Endothelial cell of umbilical vein (primary cell): ENCODE data around the gene LIG4. TPM values are rescaled to one million over a fixed set of nuclear protein-coding genes. Genes with fewer than 3 reads are reported as not detected.

Source experiments
- BruUV-seq: library from RNA; stranded (reverse); fragments of 400-500 nt; replicated peaks from 2 replicates; lab custom pipeline; 2021; lab: Mats Ljungman, UMichigan
- CTCF ChIA-PET: fragments of 300-600, 350-600 bp; sonication (Branson Sonifier 250); formaldehyde crosslinking; loops from one replicate; lab custom pipeline; 2021; ENCODE audit warnings: antibody characterized with exemption, inconsistent platforms; lab: Charles Lee
- POLR2A ChIA-PET: fragments of 300-600, 350-600 bp; sonication (Branson Sonifier 250); formaldehyde crosslinking; loops from one replicate; lab custom pipeline; 2021; ENCODE audit warnings: antibody characterized with exemption, inconsistent platforms; lab: Charles Lee
- DNase-seq: peaks from one replicate; pipeline ENCODE4 v3.0.0-alpha.2; 2011; ENCODE audit warnings: low read depth, low spot score
- FAIRE-seq: peaks from 2 replicates; lab custom pipeline; 2011; peaks lifted over from hg19 to GRCh38; lab: Jason Lieb, UNC
- H2AFZ ChIP-seq: 2 replicates; pipeline ENCODE4 v1.6.0; 2012; ENCODE audit warnings: low read depth, low read length, control low read depth, inconsistent platforms
- H3K27ac ChIP-seq: 2 replicates; pipeline ENCODE4 v1.5.1; 2011; ENCODE audit warnings: low read depth, mild to moderate bottlenecking, control low read depth, low read length, moderate library complexity; ENCODE audit not compliant: insufficient read depth
- H3K27me3 ChIP-seq, 2 experiments: 2 replicates each; pipeline versions ENCODE4 v1.6.0 to v1.6.1; 2011; ENCODE audit warnings: low read length in 2 of 2, mixed read lengths in 1 of 2; ENCODE audit not compliant: control insufficient read depth in 2 of 2, insufficient read depth in 2 of 2
- H3K36me3 ChIP-seq, 2 experiments: 2 replicates in 1 of 2; 3 replicates in 1 of 2; pipeline ENCODE4 v1.5.1; 2011; ENCODE audit warnings: low read length in 2 of 2, mild to moderate bottlenecking in 1 of 2, moderate library complexity in 1 of 2; ENCODE audit not compliant: control insufficient read depth in 2 of 2, insufficient read depth in 2 of 2; ENCODE audit errors: extremely low read depth in 1 of 2
- H3K4me1 ChIP-seq: 3 replicates; pipeline ENCODE4 v1.5.1; 2011; ENCODE audit warnings: mild to moderate bottlenecking, low read length; ENCODE audit not compliant: control insufficient read depth, insufficient read depth; ENCODE audit errors: extremely low read depth
- H3K4me2 ChIP-seq: 2 replicates; pipeline ENCODE4 v1.6.1; 2011; ENCODE audit warnings: low read length, control low read depth, mixed read lengths; ENCODE audit not compliant: insufficient read depth
- H3K4me3 ChIP-seq, 3 experiments: fragments of 200-600 bp in 1 of 3; sonication (generic), shearing (Covaris generic) in 1 of 3; replicated peaks in 1 of 3; 2 replicates each; pipeline ENCODE4 v1.5.1; 2011 to 2016; ENCODE audit warnings: control low read depth in 3 of 3, low read length in 3 of 3, mild to moderate bottlenecking in 2 of 3, inconsistent platforms in 1 of 3, low read depth in 1 of 3, moderate library complexity in 1 of 3; ENCODE audit not compliant: insufficient read depth in 1 of 3
- H3K79me2 ChIP-seq: 2 replicates; pipeline ENCODE4 v1.6.0; 2012; ENCODE audit warnings: low read length, inconsistent platforms; ENCODE audit not compliant: control insufficient read depth, insufficient read depth
- H3K9ac ChIP-seq: replicated peaks from 2 replicates; pipeline ENCODE3; 2011; ENCODE audit warnings: low read length, control low read depth; ENCODE audit not compliant: insufficient read depth; ENCODE audit errors: extremely low read depth
- H3K9me1 ChIP-seq: replicated peaks from 3 replicates; pipeline ENCODE4 v1.6.0; 2011; ENCODE audit warnings: mild to moderate bottlenecking, low read length; ENCODE audit not compliant: control insufficient read depth, insufficient read depth; ENCODE audit errors: extremely low read depth
- H3K9me3 ChIP-seq: replicated peaks from 2 replicates; pipeline ENCODE4 v1.5.1; 2012; ENCODE audit warnings: low read length, inconsistent platforms; ENCODE audit not compliant: control insufficient read depth, insufficient read depth
- H4K20me1 ChIP-seq: replicated peaks from 2 replicates; pipeline ENCODE3; 2011; ENCODE audit warnings: mild to moderate bottlenecking, low read length; ENCODE audit not compliant: control insufficient read depth, insufficient read depth; ENCODE audit errors: extremely low read depth
- CTCF ChIP-seq, 2 donors: IDR thresholded peaks; 1 replicate in 1 of 2; 2 replicates in 1 of 2; pipeline ENCODE4 v1.5.1; 2011; ENCODE audit warnings: low read length in 2 of 2, mild to moderate bottlenecking in 2 of 2, moderate library complexity in 2 of 2, control low read depth in 1 of 2, inconsistent platforms in 1 of 2, low read depth in 1 of 2; ENCODE audit not compliant: insufficient read depth in 1 of 2; ENCODE audit errors: extremely low read depth in 1 of 2
- EZH2 ChIP-seq: IDR thresholded peaks from 2 replicates; pipeline ENCODE4 v1.6.1; 2012; ENCODE audit warnings: borderline replicate concordance, low read depth, mild to moderate bottlenecking, moderate library complexity, low read length, inconsistent platforms; ENCODE audit not compliant: severe bottlenecking
- FOS ChIP-seq: IDR thresholded peaks from 2 replicates; pipeline ENCODE4 v1.6.1; 2011; ENCODE audit warnings: mild to moderate bottlenecking, low read length, moderate library complexity, borderline replicate concordance; ENCODE audit not compliant: insufficient read depth
- GATA2 ChIP-seq: IDR thresholded peaks from 2 replicates; pipeline ENCODE4 v1.7.0; 2011; ENCODE audit warnings: low read depth, mild to moderate bottlenecking, moderate library complexity, mixed read lengths, low read length; ENCODE audit not compliant: insufficient read length, insufficient read depth
- JUN ChIP-seq: IDR thresholded peaks from 2 replicates; pipeline ENCODE4 v1.6.1; 2011; ENCODE audit warnings: borderline replicate concordance, low read depth; ENCODE audit not compliant: insufficient read length, insufficient read depth
- MAX ChIP-seq: IDR thresholded peaks from 2 replicates; pipeline ENCODE4 v1.6.1; 2011; ENCODE audit not compliant: insufficient read depth, insufficient read length
- MYC ChIP-seq: IDR thresholded peaks from one replicate; pipeline ENCODE4 v1.6.1; 2011; ENCODE audit warnings: mild to moderate bottlenecking, low read depth, low read length
- POLR2A ChIP-seq: IDR thresholded peaks from 2 replicates; pipeline ENCODE4 v1.6.1; 2012; ENCODE audit warnings: low read depth, mild to moderate bottlenecking, control low read depth, low read length
- POLR2AphosphoS5 ChIP-seq: IDR thresholded peaks from 2 replicates; pipeline ENCODE4 v1.6.1; 2012; ENCODE audit warnings: low read depth, mild to moderate bottlenecking, control low read depth, low read length, moderate library complexity; ENCODE audit not compliant: insufficient read depth
- dilution Hi-C: fragments of 300-500 bp; cut with MboI; formaldehyde crosslinking; loops from one replicate; pipeline ENCODE4 v1.15.0; 2019; ENCODE audit warnings: low sequenced_read_pairs; ENCODE audit not compliant: extremely low pct_ligation_motif_present
- intact Hi-C: fragments of 100-400 bp; cut with micrococcal nuclease; formaldehyde crosslinking; loops from one replicate; pipeline ENCODE4 v1.10.0; 2022
- polyA plus RNA-seq, 4 experiments: library from polyadenylated mRNA; depleted of rRNA in 3 of 4; stranded (reverse) in 3 of 4; unstranded in 1 of 4; fragments of >200 nt; gene quantifications; 2 replicates each; pipeline versions ENCODE4 v1.2.1 to v1.2.3, GENCODE V29; 2011 to 2012; ENCODE audit warnings: missing spikeins in 1 of 4
- total RNA-seq: library from RNA; stranded (reverse); gene quantifications from 2 replicates; pipeline ENCODE4 v1.2.3, GENCODE V29; 2021

Gene LIG4
- total and polyA plus RNA-seq, 2 donors (not counting 3 experiments of a cell fraction or from before 2014, with no cell fraction given): 3.0 to 9.2 TPM

GRCh38 chr13:108190897-108191296, 24.4 kb downstream of the LIG4 start:
- intact Hi-C loops: no loop called here
- Histone ChIP-seq H3K27me3 (no peaks in the 10 kb centered on the region), H3K79me2 (no peaks in the 10 kb centered on the region), H3K4me1 (no peaks in the 10 kb centered on the region), H3K27ac (no peak overlapping the region), H3K4me3 (no peak overlapping the region), H3K36me3 (no peaks in the 10 kb centered on the region), H3K9me1 (no peaks in the 10 kb centered on the region), H2AFZ (no peak overlapping the region), H3K4me2 (no peak overlapping the region), H3K9me3 (no peaks in the 10 kb centered on the region), H3K9ac (no peak overlapping the region), H4K20me1 (no peaks in the 10 kb centered on the region)
- dilution Hi-C loops: no loop called here
- TF ChIP-seq EZH2: no peak
- no peak for TF ChIP-seq MAX
- no peak for TF ChIP-seq POLR2AphosphoS5
- TF ChIP-seq POLR2A: no peak
- TF ChIP-seq FOS: no peak
- no peak for TF ChIP-seq CTCF (IDR thresholded peaks at IDR 0.05; ENCODE audit: extremely low read depth in 1 of 2, insufficient read depth in 1 of 2, low read depth in 1 of 2, low read length in 2 of 2)
- TF ChIP-seq GATA2: no peak
- TF ChIP-seq JUN: no peak
- TF ChIP-seq MYC: no peak
- DNase-seq: no peak
- no TSS peak for BruUV-seq
- ChIA-PET POLR2A (no interaction called here), CTCF (interaction anchor here (1.2 to 1.5 kb wide), 2 partner anchors 10 to 35 kb away, joined by 3 read pairs; no protein-coding TSS in a partner anchor)
- no peak for FAIRE-seq
